CD4-positive, alpha-beta T cell treated with Interleukin-15 for 1 hour (primary cell): ENCODE data around the gene PLA2G2D.
"Not testable (repeated sequence)": the region's sequence is repeated elsewhere in the genome, so short reads cannot be mapped to it uniquely, and the experiment has no call there.

Source experiments
- DNase-seq: peaks from one replicate; pipeline ENCODE4 v3.0.0-alpha.2; 2020

Gene PLA2G2D

DNA sequence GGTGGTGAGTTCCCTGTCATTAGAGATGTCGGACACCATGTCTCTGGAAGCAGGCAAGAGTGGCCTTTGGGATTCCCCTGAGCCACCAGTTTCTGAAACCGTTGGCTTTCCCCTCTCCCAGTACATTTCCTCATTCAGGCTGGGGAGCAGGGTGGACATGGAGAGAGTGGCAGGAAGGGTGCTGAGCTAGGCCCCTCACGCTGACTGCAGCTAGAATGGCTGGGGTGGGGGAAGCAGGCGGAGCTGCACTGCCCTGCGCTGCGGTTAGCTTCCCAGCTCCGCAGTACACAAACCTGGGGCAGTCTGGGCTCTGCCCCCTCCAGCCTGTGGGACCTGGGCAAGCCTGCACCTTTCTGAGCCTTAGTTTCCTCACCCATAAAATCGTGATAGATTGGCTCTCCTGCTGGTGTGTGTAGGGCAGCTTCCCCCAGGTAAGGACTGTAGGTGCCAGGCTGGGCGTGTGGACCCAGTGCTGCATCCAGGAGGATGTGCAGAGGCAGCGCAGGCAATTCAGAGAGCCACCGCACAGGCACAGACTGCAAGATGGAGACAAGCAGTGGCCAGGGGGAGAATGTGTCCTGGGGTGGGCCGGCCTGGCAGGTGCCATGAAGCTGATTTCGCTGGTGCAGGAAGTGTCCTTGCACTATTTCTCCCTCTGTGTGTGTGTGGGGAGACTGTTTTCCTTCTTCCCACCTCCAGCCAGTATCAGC lies 22.8 kb upstream of the PLA2G2D start:
- DNase-seq: no peak

DNA sequence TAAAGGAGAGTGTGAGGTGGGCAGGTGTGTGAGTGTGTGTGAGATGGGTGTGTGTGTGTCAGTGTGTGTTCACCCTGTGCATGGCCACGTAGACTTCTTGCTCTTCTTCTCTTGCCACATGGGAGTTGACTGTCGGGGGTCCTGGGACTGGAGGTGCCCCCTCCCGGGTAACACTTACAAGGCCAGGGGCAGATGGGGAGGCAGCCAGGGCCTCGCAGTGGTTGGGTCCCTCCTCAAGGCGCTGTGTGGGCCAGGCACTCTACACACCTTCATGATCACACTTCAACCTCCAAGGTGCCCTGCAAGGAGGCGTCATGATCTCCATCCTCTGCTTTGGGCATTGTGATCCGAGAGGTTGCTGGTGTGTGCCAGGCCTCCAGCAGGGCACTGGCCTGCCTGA lies 22.1 kb upstream of the PLA2G2D start:
- DNase-seq: no peak

DNA sequence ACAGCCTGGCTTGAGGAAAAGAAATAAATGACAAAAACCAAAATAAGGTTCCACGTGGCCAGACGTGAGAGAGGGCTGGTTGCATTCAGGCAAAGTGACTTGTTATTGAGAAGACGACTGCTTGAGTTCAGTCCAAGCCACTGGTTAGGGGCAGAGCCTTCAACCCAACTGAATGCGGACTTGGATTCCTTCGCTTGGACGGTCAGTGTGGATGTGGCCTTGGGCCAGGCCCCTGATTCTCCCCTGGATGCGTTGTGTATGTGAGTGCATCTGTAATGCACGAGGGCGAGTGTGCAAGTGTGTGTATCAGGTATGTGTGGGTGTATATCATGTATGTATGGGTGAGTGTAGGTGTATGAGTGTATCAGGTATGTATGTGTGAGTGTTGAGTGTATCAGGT lies 21.7 kb upstream of the PLA2G2D start:
- no peak for DNase-seq

DNA sequence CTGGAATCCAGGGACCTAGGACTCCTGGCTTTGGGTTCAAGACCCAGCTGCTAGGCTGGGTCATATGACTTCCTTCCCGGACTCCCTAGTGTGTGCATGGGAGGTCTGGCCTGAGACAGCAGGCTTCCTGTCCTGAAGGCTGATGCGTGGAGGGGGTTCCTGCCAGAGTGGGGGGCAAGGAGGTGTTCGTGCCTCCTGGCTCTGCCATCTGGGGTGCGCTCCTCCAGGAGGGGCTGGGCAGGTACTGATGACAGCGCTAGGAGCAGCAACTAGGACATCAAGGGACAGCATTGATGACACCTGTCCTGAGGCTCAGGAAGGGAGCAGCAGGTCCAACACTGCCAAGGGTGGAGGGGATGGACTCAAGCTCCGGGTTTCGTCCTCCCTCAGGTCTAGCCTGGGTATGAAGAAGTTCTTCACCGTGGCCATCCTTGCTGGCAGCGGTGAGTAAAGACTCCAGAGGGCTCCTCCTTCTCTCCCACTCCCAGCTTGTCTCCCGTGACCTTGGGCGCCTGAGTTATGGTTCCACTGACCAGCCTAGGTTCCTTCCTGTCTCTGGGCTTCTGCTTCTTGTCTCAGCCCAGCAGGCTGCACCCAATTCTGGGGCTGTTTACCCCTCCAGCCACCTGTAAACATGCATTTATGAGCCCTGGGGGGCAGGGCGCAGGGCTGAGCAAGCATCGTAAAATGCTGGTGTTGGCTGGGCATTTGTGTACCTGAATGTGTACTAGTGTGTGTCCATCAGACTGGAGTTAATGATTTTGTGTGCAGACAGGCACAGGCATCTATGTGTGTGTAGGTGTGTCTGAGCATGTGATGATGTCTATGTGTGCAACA lies 20.7 kb upstream of the PLA2G2D start:
- no peak for DNase-seq

DNA sequence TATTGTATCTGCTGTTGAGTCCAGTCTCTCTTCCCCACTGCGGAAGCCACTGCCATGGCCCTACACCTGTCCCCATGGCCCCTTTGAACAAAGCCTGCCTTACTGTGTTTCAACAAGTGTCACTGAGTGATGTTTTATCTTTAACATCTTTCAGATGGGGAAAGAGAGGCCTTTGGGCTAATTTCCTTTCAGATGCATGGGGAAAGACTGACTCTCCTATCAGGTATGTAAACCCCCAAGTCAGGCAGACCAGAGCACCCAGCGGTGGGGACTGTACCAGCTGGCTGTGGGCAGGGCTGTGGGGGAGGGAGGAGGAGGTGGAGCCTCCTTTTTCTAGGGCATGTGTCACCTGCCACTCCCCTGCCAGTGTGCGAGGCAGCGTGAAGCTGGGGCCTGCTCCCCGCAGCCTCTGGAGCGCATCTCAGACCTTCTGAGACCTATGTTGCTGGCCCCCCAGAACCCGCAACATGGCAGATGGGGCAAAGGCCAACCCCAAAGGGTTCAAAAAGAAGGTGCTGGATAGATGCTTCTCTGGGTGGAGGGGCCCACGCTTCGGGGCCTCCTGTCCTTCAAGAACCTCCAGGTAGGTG lies 19.7 kb upstream of the PLA2G2D start, which contains the start of gene PLA2G2F:
TSS of gene PLA2G2F (plus strand) at position 363 of the 590 bp plus-strand sequence. CDS start at position 468, 105 bp downstream.
- no peak for DNase-seq

DNA sequence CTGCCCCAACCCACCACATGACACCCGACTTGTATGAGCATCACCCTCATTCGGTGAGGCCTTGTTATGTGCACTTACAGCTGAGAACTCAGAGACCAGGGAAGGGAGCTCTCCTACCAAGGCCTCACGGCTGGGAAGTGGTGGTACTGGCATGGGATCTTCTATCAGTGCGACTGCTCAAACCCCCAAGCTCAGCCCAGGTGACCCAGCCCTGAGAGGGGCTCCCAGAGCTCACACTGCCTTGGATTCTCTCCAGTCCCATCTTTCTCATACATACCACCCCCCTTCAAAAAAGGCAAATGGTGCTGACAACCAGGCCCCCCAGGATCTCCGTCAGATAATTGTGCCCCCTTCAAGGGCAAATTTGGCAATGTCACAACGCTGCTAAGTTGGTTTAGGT lies 19.0 kb upstream of the PLA2G2D start:
- DNase-seq: no peak

DNA sequence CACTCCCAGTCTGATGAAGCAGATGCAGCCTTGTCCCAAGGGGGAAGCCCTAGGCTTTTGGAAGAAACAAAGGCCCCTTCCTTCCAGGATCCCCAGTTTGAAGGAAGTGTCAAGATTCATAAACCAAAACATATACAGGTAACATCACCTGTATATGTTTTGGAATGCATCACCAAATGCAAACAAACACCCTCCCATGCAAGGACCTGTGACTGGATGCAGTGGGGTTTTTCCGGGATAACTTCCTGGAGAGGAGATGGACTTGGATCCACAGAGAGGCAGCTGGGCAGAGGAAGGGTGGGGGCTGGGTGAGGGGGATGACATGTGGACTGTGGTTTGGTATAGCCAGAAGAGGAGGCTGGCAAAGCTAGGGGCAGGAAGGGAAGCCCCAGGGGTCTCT lies 18.3 kb upstream of the PLA2G2D start:
- no peak for DNase-seq

DNA sequence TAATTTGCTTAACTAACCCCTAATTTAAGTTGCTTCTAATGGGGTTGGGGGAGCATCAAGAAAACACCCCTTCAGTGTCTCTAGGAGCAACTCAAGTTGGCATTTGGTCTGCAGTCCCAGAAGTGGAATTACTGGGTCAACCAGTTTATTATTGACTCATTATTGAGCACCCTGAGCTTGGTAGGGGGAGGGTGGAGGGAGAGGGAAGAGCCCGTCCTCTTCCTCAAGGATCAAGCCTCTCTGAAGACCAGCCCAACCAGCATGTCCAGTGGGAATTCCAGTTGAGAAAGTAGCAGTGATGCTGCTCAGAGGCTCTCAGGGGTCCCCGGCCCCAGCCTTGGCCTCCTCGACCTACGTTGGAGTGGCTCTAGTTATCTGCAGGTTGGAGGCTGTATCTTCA lies 17.7 kb upstream of the PLA2G2D start:
- no peak for DNase-seq

DNA sequence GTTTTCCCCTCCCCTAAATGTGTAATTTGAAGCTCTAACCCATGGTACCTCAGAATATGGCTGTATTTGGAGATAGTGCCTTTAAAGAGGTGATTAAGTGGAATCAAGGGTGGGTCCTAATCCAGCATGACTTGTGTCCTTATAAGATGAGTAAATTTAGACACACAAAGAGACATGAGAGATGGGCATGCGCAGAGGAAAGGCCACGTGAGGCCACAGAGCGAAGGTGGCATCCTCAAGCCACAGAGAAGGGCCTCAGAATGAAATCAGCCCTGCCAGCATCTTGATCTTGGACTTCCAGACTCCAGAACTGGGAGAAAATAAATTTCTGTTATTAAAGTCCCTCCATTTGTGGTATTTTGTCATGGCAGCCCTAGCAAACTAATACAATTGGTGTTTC lies 16.9 kb upstream of the PLA2G2D start:
- DNase-seq: no peak

DNA sequence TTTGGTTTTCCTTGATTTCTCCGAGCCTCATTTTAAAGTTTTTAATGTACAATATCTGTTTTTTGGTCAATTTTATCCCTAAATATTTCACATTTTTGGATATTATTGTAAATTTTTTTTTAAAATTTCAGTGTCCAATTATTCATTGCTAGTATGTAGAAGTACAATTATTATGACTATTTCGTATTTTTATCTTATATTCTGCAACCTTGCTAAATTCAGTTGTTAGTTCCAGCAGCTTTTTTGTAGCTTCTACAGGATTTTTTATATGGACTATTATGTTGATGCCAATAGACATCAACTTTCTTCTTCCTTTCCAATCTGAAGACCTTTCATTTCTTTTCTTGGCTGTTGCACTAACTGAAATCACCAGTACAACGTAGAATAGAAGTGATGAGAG lies 15.7 kb upstream of the PLA2G2D start:
- DNase-seq: no peak

DNA sequence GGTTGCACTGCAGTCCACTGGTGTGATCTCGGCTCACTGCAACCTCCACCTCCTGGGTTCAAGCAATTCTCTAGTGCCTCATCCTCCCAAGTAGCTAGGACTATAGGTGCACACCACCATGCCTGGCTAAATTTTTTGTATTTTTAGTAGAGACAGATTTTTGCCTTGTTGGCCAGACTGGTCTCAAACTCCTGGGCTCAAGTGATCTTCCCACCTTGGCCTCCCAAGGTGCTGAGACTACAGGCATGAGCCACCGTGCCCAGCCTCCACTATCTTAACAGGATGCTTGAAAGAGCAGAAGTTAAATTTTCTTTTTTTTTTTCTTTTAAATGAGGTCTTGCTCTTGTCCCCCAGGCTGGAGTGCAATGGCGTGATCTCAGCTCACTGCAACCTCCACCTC lies 11.2 kb upstream of the PLA2G2D start:
- not testable (repeated sequence) for DNase-seq

DNA sequence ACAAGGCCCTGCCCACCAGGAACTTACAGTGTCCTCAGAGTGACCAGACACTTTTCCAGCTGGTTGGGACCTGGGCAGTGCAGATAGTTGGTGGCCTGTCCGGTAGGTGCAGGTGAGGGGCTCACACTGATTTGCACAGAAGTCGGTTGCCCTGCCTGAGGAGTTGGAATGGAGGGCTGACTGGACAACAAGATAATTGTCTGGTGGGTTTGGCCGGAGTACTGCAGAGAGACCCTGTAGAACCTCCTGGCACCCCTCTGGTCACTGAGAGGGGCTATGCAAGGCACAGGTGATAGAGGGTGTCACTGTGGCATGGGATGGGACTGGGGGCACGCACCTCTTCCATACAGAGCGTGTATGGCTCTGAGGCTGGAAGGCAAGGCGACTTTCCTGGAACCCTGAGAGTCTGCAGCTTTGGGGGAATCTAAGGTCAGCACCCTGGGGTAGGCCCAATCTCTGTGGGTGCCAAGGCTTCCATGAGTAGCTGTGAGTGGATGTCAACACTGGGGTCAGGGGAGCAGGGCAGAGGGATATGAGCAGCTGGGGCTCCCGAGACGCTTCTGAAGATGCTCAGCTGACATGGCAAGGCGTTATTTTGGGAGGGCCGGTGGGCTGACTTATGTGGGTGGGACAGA lies 7.6 kb upstream of the PLA2G2D start:
- DNase-seq: no peak

DNA sequence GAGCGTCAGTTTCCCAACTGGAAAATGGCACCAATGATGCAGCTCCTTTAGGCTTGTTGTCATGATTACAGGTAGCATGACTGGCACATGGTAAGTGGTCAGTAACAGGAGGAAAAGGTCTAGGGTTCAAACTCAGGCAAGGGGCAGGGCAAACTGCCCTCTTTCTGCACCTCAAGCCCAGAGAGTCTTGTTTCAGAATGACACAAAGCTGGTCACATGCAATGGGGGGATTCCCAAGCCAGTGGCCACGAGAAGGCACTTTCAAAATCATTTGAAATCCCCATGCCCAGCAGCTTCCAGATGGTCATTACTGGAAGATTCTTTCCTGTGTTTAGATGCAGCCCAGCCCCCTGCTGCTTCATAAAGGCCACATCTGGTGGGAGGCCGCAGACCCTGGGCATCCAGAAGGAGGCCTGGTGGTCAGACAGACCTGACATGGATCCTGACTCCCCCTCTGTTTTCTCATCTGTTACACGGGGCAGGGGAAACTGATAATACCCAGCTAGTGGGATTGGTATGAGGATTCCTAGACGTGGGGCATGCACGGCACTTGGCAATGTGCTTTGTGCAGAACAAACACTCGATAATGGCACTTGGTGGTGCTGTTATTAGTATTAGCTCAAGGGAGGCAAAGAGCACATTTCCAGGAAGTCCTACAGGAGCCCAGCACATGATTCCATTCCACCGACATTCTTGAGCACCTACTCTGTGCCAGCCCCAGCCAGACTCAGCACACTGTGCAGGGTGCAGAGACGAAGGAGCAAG lies 6.9 kb upstream of the PLA2G2D start:
- no peak for DNase-seq

DNA sequence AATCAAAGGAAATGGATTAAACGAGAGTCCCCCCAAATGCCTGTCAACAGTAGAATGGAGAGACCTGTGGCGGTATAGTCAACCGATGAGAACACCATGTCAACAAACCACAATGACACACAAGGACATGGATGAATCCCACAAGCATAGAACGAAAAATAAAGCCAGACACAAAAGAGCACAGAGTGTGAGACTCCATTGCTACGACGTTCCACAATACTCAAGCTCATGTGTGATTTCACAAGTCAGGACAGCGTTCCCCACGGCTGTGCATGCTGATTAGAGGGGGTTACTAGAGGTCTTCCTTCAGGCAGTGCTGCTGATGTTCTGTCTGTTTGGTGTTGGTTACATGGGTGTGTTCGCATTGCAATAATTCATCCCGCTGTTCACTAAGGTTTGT lies 5.8 kb upstream of the PLA2G2D start:
- DNase-seq: no peak

DNA sequence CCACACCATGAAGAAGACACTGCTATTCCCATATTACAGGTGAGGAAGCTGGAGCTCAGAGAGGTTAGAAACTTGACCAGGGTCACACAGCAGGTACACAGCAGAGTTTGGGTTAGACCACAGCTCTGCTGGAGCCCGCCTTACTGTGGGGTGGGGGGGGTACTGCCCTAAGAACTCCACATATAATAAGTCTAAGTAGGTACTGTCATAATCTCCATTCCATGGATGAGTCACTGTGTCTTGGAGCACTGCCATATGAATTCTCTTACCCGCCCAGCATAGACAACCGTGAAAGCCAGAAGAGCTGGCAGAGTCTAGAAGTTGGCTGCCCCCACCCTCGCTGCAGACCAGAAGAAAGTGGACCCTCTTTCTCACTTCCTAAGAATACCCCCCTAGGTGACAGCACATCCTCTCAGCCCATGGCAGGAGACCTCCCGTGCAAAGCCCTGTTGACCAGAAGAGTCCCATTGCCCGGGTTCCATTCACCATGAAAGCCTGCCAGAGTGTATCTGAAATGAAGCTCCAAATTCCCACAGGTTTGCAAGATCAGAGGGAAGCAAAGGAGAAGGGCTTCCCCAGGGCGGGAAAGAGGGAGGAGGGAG lies 5.2 kb upstream of the PLA2G2D start:
- no peak for DNase-seq

DNA sequence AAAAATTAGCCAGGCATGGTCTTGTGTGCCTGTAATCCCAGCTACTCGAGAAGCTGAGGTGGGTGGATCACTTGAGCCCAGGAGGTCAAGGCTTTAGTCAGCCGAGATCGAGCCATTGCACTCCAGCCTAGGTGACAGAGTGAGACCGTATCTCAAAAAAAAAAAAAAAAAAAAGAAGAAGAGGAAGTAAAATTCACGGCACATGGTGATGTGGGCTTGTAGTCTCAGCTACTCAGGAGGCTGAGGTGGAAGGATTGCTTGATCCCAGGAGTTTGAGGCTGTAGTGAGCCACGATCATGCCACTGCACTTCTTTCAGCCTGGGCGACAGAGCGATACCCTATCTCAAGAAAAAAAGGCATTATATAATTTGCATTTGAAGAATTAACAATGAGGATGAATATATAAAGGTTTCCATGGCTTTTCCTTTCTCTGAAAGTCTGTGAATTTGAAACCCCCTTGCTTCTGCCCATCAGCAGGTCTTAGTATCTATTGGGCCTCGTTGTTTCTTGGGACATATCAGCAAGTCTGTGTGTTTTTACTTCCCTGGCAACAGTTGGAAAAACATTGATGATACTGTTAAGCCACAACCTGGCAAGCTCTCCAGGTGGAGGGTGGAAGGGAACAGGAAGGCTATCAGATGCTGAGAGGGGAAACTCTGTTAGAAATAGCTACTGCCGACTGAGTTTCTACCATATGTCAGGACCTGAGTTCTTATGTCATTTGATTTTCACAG lies 4.6 kb upstream of the PLA2G2D start:
- no peak for DNase-seq

DNA sequence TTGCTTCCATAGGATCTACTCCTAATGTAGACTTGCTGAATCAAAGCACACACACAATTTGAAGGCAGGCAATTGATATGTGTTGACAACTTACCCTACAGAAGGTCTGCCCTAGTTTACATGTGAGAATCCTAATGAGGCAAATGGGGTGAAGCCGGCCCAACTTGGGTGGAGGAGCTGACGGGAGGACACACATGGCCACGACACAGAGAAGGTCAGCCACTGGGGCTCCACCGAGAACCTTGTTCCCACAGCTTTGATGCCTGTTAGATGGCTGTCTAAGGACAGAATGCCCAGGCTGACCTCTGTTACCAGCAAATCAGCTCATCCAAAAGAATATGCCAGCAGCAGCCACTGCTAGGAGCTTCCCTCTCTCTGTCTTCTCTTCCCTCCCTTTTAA lies 1.5 kb upstream of the PLA2G2D start:
- DNase-seq: no peak

DNA sequence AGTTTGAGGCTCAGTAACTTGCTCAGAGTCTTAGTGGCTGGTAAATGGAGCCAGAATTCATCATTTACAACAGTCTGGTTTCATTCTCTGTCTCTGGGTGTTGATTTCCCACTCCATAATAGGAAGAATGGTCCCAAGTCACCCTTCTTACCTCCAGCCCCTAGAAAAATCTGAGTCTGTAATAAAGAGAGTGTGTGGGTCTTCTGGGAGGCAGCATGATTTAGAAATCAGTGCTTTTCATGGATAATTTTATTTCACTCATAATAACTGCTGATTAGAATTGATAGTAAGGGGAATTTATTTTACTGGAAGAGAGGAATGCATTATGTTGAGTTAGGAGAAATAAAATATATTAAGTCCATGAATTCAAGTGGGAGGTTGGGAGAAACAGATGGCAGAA lies 2.1 kb downstream of the PLA2G2D start:
- DNase-seq: no peak

DNA sequence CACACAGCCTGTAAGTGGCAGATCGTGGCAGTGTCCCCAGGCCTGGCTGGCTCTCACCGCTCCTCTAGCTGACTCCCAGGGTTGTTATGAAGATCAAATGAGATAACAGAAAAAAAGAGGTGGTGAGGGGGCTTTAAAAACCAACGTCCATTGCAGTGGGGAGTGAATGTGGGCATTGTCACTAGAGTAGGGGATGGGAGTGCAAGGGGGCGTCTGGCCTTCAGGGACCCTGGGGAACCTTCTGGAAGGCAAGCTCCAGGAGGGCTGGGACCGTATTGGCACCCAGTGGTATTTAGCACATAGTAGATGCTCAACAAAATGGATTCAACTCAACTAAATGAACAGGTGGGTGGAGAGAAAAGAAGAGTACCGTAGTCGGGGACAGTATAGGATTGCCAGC lies 3.4 kb downstream of the PLA2G2D start:
- DNase-seq: no peak

DNA sequence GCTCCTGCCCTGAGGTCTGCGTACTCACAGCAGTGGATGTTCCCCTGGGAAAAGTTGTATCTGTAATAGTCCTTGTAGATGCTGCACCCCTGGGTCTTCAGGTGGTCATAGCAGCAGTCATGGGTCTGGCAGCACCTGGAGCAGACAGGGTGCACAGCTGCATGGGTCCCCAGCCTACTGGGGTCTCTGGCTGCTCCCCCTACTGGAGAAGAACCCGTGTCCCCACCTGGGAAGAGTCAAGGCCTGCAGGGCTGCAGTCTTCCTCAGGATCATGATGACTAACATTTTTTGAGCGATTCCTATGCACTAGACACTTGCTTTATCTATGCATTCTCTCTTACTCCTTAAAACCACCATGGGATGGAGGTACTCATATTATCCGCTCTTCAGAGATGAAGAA lies 3.9 kb downstream of the PLA2G2D start:
- DNase-seq: no peak

DNA sequence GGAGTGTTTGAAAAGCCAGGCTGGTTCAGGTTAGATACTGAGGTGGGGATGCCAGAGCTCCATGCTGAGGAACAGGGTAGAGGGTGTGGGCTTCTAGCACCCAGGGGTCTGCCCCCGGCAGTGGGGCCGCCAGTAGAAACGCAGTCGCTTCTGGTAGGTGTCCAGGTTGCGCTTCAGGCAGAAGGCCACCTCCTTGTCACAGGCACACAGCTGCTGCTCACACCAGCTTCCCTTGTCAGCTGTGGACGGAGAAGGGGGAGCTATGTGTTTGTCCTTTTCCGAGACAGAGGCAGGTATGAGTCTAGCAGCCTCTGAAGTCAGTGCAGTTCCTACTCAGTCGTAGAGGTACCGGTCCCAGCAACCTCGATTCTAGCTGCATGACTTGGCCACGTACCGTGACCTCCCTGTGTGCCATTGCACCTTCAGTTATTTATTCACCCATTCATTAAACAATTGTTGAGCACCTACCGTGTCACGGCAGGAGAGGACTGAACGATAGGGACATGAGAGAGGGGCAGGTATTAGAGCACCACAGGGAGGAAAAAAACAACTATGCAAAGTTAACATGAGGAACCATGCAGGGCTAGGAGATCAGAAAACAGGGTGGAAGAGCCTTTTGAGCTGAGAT lies 5.2 kb downstream of the PLA2G2D start:
- no peak for DNase-seq
